ENCODE results near the gene PTPN9.

GRCh38 chr15:75531041-75531450, 48.1 kb downstream of the PTPN9 start:
- TF ChIP-seq CTCF (conservative IDR thresholded peaks at IDR 0.05; ENCODE audit: low read depth, low read length) = no peak
- no peak for TF ChIP-seq EZH2 (IDR thresholded peaks at IDR 0.05; ENCODE audit: borderline replicate concordance, low read depth, low read length, poor library complexity, severe bottlenecking)
